NK-92 (cell line): ENCODE data around the gene MUC22.
"Not testable (repeated sequence)": the region's sequence is repeated elsewhere in the genome, so short reads cannot be mapped to it uniquely, and the experiment has no call there.

Source experiments
- DNase-seq: peaks from one replicate; lab custom pipeline; 2025; ENCODE audit not compliant: unreplicated experiment; lab: John Stamatoyannopoulos, UW

The MUC22 gene

GRCh38 chr6:31037169-31037568 is 26.9 kb downstream of the MUC22 start:
- DNase-seq, result no peak

GRCh38 chr6:31037682-31038081 is 27.4 kb downstream of the MUC22 start:
- DNase-seq, result no peak

- no peak for DNase-seq
These were observed 28.3 kb downstream of the MUC22 start for GRCh38 chr6:31038559-31038958.

- no peak for DNase-seq
These were observed 30.5 kb downstream of the MUC22 start for GRCh38 chr6:31040801-31041200.

- no peak for DNase-seq
These were observed 31.2 kb downstream of the MUC22 start for GRCh38 chr6:31041372-31041974.

GRCh38 chr6:31042806-31043205 is 32.5 kb downstream of the MUC22 start:
- DNase-seq, result no peak

- no peak for DNase-seq
These were observed 37.8 kb downstream of the MUC22 start for GRCh38 chr6:31048099-31048498.

GRCh38 chr6:31049518-31049917 is 39.2 kb downstream of the MUC22 start:
- no peak for DNase-seq

GRCh38 chr6:31053187-31053586 is 42.9 kb downstream of the MUC22 start:
- DNase-seq, result not testable (repeated sequence)

GRCh38 chr6:31053873-31054272 is 43.6 kb downstream of the MUC22 start:
- DNase-seq, result no peak

GRCh38 chr6:31055441-31055840 is 45.2 kb downstream of the MUC22 start:
- no peak for DNase-seq

GRCh38 chr6:31057426-31058003 is 47.2 kb downstream of the MUC22 start:
- no peak for DNase-seq

- no peak for DNase-seq
These were observed 48.0 kb downstream of the MUC22 start for GRCh38 chr6:31058128-31058894.

GRCh38 chr6:31060145-31060544 is 49.9 kb downstream of the MUC22 start:
- DNase-seq, result no peak

- DNase-seq, result no peak
These were observed 53.7 kb downstream of the MUC22 start for GRCh38 chr6:31063906-31064435.

GRCh38 chr6:31065556-31065955 is 55.3 kb downstream of the MUC22 start:
- no peak for DNase-seq

- not testable (repeated sequence) for DNase-seq
These were observed 56.8 kb downstream of the MUC22 start for GRCh38 chr6:31067028-31067427.

GRCh38 chr6:31067891-31068668 is 57.8 kb downstream of the MUC22 start:
- DNase-seq, result not testable (repeated sequence)

GRCh38 chr6:31068669-31069340 is 58.5 kb downstream of the MUC22 start:
- DNase-seq, result no peak

GRCh38 chr6:31070711-31071197 is 60.5 kb downstream of the MUC22 start:
- no peak for DNase-seq

GRCh38 chr6:31074401-31074800 is 64.1 kb downstream of the MUC22 start:
- DNase-seq, result no peak
